Measurements from ENCODE around the gene MRPL10.
A peak's percentile ranks its signal among the peaks of the same experiment; 100 is the strongest.

The MRPL10 gene

DNA sequence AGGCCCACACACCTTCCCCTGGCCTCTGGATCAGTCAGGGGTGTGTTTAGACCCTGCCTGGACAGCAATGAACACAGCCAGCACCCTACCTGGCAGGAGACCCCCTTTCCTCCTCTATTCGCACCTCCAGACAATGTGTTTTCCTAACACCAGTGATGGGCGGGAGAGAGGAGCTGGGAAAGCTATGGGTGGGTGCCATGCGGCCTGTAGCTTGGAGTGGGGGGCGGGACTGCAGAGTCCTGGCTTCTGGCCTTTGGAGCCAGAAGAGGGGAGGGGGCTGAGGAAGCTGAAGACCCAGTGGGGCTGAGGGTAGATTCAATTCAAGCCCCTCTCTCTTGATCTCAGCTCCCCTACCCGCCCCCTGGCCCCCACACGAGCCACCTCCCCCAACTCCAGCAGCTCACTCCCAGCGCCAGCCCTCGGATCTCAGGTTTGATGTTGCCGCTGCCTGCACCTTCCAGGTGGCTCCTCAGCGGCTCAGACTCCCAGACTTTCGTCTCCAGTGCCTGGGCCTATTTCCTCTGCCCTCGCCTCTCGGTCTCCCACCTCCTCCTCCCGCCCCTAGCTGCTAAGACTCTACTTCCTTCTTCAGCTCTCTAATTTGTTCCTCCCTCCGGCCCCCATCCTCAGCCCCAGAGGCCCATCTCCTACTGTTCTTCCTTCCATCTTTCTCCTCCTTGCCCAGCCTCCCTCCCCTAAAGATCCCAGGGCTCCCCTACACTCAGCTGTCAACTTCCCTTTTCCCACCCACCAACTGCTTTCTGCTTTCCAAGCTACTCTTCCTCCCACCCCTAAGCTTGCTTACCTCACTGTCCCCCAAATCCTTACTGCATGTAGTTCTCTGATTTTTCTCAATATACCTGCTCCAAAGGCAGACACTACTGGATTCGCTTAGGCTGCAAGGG, 26.5 kb upstream of the MRPL10 start:
- no peak for DNase-seq

DNA sequence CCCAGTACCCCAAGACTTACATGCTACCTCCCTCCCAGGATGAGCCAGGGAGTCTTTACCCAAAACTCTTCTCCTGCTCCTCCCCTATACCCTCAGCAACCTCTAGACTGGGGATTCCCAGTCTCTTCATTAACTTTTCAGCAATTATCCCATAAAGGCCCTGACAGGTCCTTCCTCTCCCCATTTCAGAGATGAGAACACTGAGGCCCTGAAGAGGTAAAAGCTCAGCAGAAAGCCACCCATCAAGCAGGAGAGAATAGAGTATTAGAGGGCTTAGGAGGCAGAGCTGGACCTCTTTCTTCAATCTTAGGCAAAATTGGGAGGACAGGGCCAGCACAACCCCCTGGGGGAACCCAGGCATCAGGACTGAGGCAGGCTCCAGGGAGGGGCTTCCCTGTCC, 25.5 kb upstream of the MRPL10 start:
- DNase-seq = no peak

DNA sequence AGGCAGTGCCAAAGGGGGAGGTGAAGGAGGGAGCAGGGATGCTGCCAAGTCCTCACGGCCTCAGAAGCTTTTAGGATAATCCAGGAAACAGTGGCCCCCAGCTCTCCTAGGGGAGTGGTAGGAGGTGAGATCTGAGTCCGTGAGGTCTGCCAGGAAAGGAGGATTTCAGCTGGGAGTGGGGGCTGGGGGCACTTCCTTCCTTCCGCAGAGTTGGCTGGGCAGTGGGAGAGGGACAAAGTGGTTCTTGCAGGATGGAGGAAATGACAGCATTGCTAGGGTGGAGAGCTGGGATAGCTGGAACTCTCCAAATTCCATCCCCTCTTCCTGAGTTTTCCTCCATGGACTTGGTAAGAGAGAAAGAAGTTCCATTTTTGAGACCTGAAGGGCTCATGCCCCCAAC, 24.4 kb upstream of the MRPL10 start:
- DNase-seq = no peak

DNA sequence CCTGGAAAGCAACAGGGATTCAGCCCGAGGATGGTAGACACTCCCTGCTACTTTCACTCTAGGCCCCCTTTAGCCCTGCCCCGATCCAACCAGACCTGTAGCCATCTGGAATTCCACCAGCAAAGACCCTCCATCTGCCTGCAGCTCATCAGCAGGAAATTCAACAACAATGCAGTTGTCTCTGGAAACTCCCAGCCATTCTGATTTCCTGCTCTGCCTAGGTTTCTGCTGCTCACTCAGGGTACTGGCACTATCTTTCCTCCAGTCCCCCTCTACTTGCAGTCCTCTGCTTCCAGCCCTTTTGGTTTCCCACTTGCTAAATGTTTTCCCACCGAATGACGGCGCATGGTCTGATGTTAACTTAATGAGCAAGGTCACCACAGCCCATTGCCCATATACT, 22.3 kb upstream of the MRPL10 start:
- DNase-seq = no peak

DNA sequence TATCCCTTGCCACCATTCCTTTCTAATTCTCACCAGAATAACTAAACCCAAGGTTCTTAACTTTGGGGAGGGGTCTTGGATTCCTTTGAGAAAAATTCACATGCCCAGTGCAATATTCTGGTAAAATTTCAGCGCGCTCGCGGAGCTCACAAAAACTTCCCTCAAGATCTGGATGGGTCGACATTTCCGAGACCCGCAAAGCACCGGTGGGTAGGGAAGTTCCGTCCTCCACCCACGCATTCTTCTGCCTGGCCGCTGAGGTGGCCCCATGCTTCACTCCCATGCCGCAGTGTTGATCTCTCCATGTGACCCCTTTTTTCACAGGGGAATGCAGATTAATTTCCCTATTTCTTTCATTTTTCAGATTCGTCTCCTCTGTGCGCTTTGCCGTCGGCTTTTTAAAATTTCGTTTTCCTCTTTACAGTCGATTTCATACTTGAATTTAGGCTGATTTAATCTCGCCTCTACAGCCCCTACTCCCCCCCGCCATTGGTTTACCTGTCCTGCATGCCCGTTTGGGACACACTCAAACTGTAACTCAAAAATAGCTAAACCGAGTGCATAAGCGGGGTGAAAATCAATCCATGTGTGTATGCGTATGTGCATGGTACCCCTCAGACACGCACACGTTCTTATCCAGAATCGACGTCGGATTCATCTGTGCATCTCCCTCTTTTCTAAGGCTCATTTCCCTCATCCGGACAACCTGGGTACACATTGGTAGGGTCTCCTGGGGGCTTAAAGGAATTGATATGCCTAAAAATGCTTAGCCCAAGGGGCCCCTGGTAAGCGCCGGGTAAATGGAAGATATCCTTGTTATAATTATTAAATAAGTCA, 21.0 kb upstream of the MRPL10 start:
- no peak for DNase-seq

DNA sequence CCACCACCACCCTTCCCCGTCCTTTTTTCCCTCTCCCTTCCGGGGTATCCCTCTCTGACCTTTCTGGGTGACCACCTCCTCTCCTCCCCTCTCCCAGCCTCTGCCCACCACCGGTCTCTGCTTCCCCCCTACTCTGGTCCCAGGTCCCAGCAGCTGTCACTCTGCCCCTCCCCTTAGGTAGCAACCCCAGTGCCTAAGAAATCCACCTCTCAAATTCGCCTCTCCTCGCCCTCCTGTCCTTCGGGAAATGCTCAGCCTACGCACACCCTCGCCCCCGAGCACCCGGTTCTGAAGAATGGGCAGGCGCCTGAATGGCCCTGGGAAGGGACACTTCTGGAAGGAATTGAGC, 20.4 kb upstream of the MRPL10 start:
- DNase-seq = no peak

DNA sequence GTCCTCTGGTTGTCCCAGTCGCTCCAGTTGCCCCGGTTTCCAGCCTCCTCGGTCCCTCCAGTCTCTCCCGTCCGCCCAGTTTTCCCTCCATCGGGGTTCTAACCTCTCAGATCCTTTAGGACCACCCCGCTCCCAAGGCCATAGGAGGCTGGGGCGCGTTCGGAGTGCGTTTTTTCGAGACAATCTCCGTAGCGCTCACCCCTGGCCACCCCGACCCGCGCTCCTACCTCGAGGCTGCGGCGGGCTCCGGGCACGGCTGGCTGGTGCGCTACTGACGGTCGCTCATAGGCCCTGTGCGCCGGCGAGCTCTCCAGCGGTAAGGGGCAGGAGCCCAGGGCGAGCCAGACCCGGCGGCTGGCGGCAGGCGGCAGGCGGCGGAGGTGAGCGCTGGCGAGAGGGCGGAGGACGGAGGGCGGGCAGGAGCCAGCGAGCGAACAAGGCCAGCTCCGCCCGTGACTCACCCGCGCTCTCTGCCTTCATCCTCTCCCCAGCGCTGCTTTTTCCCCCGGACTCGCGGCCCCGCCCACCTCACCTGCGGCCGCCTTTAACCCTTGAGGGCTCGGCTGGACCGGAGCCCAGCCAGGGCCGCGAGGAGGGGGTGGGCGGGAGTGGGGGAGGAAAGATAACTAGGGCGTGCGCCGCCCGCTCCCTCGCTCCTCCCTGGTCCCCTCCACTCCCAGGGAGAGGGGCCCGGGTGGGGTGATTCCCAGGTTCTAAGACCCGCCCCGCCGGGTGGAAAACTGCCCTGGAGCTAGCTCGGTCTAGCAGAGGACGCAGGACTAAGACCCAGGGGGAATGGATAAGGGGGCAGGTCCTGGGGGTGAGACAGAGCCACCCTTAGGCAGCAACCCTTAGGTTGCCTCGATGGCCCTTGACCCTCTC, 19.6 kb upstream of the MRPL10 start, which contains the start of gene SP6:
Gene SP6 (minus strand): TSS at position 472 of the 882 bp plus-strand sequence. CDS start 2,734 bp downstream, outside the sequence.
- DNase-seq = no peak

DNA sequence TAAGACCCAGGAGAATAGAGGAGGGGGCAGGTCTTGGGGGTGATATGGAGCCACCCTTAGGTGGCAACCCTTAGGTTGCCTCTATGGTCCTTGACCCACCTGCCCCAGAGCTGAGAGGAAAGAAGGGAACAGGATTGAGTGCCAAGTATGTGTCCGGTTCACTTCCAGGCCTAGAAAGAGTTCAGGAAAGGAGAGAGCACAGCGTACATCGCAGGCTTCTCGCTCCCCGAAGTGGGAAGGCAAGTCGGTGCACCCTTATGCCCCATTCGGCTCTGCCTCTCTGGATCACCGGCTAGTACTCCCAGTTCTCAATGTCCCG, 19.0 kb upstream of the MRPL10 start:
- DNase-seq = no peak

DNA sequence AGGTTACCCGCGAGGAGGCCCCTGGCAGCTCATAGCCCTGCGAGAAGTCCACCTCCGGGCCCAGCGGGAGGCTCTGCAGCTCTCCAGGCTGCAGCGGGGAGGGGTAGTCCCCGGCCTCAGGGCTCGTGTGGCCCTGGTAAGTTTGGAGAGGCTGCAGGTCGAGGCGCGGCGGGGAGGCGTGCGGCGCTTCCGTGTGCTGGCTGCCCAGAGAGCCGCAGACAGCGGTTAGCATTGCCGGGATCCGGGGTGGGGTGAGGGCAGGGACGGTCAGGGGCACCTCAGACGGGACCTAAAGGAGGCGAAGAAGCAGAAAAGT, 16.8 kb upstream of the MRPL10 start:
- no peak for DNase-seq

DNA sequence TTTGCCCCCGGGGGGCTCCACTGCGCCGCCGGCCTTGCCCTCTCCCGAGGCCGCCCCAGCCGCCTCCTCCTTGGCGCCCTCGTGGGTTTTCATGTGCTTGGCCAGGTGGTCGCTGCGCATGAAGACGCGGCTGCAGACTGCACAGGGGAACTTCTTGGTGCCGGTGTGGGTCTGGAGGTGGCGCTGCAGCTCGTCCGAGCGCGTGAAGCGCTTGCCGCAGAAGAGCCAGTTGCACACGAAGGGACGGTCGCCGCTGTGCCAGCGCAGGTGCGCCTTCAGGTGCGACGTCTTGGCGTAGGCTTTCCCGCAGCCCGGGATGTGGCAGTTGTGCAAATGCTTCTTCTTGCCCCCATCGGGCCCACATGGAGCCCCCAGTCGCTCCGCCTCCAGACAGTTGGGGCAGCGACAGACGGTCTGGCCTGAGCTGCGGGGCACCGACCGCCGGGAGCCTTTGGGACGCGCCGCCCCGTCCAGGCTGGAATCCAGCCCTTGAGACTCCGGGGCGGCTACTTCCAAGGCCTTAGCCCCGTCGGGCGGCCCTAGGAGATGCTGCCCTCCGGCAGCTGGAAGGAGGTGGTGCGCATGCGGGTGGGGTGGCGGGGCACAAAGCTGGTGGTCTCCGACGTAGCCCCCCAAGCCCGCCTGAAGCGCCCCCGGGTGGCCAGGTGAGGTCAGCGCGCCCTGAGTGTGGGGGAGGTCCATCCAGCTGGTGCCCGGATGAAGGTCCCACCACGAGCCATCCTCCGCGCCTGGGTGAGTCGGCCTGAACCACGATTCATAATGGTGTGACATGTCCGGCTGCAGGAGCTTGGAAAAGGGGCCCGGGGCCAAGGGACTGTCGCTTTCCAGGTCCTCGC, 16.2 kb upstream of the MRPL10 start:
- DNase-seq = no peak

DNA sequence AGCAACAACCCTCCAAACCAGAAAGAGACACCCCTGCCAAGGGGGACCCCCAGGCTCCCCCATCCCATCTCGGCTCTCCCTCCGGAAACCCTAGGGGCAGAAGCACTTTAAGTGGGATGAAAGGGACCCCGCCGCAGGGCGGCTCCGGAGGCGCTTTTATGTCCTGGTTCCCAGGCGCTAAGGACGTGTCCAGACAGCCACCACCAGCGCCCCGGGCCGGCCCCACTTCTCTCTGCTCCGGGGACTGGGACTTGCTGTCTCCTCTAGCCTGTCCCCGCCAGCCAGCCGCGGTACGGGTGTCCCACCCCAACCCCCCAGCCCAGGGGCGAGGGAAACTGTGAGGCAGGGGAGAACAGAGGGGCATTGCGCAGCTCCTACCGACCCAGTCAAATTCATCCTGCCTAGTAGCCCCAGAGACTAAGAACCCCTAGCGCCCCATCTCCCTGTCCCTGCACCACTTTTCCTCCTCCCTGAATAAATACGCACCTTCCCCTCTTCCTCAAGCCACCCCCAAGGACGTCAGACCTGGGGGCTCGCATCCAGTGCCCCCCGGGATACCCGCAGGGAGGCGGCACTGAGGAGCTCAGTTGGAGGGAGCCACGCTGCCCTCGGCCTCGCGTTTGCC, 15.5 kb upstream of the MRPL10 start:
- DNase-seq = no peak

DNA sequence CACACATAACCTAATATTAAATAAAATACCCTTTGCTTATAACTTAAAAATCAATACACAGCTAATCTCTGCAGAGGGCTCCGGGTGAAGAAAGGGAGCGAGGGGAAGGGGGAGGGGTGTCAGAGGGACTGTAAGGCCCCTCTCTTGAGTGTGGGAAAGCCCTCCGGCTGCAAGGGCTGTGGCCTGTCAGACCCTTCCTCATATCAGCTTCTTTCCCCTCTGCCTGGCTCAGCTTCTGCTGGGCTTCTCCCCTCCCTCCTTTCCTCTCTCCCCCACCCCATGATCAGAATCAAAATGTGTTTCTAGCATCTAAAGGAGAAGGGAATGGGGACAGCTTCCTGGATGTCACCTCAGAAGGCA, 14.4 kb upstream of the MRPL10 start:
- no peak for DNase-seq

DNA sequence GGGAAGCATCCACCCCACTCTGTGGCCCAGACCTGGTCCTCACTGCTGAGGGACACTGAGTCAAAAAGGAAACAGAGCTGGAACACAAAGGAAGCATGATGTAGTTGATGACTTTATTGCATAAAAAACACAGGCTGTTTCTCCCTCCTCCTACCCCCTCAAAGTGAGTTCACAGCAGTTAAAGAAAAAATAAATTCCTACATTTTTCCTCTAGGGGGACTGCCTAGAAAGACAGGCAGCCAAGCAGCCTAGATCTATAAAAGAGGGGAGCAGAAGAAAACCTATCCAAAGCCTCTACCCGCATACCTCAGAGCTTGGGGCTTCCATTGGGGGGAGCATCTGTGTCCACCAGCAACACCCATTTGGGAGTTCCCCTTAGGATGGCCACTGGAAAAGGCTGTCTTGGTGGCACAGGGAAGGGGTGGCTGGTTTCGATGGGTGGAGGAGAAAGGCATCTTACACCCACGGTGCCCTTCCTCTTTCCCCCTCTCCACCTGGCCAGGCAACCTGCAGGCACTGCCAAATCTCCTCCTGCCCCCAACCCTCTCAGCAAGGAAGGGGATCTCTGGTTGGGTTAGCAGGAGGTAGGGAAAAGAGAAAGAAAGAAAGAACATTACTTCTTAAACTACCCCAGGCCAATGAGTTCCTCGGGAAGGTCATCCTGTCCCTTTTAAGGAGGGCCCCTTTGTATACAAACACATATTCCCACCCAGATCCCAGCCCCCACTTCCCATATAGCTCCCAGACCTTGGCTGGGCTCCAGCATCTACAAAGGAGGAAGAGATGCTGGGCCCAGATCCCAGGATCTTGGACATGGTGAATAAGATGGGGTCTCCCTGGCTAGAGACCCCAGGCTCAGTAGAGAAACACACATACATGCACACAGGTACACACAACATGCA, 13.7 kb upstream of the MRPL10 start:
- no peak for DNase-seq

DNA sequence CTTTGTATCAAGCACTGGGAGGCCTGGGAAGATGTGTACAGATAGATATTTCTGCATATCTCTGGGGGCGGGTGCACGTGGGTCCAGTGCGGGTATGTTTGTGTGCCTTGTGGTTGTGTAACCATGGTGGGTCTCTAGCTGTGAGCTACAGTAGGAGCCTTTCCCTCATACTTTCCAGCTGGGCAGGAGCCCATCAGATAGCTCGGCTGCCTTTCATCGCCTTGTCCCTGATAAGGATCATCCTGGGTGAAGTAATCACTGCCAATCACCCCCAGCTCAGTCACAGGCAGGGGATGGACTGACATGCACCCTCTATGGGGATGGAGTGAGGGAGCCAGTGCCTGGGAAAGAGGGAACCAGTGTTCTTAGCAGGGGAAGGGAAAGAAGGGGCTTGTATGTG, 12.9 kb upstream of the MRPL10 start:
- no peak for DNase-seq

DNA sequence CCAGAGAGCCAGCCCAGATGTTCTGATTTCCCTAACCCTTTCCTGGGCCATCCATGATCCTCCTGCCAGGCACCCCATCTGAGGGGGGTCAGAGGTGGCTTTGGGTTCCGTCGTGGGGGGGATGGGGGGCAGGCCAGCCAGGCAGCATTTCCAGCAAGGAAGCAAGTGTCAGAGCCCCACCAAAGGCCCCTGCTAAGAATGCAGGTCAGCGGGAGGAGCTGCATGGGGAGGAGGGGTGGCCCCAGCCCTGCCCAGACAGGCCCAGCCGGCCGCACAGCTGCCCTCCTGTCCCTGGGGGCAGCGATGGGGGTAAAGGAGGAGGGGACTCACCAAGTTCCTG, 12.0 kb upstream of the MRPL10 start:
- no peak for DNase-seq

DNA sequence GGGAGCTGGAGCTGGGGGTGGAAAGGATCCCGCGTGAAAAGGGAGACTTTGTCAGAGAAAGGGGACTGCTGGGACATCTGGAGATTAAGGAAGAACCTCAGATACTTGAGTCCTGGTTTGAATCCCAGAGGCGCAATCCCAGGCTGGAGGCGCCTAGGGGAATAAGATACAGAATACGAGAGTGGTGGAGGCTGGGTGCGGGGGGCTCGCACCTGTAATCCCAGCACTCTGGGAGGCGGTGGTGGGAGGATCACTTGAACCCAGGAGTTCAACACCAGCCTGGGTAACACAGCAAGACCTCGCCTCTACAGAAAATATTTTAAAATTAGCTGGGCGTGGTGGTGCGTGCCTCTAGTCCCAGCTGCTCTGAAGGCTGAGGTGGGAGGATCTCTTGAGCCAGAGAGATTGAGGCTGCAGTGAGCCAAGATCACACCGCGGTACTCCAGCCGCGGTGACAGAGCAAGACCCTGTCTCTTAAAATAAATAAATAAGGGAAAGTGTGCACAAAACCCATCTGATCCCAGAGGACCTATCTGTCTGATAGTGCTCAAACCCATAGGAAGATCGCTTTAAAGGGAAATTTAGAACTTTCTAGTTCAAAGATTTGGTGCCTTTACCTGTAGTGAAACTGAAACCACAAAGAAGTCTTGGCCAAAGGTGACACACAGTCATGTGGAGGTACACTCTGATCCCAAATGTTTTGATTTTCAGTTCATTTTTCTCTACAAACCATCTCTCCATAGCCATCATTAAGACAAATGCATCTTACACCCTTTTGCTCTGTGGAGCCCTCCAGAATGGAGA, 10.3 kb upstream of the MRPL10 start:
- no peak for DNase-seq

DNA sequence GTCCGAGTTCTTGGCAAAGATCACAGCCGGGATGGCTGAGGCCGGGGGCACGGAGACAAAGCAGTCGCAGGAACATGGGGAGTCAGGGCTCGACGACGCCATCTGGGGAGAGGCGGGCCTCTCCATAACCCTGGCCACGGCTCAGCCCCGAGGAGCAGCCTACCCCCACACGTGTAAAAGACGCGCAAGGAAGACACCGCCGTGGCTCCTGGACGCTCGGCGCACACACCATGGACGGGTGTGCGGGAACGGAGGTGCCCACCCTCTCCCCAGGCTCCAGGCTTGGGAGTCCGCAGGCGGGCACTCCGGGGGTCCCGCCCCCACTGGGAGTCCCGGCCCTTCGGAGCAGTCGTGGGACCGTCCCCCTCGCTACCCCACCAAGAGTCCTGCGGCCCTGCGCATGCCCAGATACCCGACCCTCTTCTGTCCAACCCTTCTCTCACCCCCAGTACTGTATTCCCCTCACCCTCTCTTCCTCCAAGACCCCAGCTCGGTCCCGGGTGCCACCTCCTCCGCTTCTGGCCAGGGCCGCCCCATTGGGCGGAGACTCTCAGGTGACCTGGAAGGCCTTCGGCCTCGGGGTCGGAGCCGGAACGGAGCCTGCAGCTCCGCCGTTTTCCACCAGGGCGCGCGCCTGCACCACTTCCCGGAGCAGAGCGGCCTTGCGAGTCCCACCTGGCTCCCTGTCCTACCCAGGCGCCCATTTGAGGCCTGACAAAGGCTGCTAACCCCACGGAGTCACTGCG, 9.6 kb upstream of the MRPL10 start, which contains the start of gene SCRN2:
Gene SCRN2 (minus strand): TSS at position 532 of the 746 bp plus-strand sequence. CDS start 430 bp downstream, at position 102.
- DNase-seq = peak; percentile 78

DNA sequence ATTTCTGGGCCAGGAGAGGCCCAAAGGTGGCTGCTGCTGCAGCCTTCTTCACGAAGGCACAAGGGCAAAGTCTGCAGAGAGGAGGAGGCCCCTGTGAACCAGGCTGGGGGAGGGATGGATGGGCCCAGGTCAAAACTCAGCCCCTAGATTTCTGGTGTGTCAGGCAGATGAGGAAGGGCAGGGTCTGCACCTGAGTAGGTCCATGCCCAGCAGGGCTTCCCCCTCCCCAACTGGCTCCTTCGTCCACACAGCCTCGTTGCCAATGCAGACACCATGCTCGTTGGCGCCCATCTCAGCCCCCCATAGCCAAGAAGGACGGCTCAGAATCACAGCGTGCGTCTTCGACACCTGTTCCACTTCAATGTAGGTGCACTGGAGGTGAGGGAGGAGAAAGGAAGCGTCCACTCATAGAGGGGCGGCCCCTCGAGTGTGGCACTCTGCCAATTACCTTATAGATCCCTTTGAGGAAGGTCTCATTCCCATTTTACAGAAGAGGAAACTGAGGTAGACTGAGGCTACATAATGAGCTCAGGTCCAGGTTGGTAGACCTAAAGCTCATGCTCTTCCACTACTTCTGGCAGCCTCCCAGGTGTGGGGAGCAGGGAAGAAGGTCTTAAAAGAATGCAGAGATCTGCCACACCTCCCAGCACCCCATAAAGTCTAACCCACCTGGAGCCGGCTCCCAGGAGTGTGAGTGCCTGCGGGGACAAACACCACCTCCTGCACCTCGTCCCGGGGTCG, 8.8 kb upstream of the MRPL10 start:
- DNase-seq = no peak

DNA sequence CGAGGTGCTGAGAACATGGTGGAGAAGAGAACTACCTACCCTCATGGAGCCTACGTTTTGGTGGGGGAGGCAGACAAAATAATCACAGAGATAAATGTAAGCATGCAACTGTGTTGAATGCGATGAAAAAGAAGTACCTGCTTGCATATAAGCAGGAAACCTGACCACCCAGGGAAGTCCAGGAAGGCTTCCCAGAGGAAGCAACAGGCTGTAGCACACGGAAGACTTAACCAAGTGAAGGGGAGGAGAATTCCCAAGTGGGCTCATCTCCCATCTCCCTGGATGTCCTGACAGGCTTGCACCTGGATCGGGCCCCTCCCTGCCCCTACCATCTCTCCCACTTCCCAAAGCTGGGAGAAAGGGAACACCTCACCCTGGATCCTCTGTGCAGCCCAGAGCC, 7.7 kb upstream of the MRPL10 start:
- DNase-seq = no peak
